Activated naive CD4-positive, alpha-beta T cell treated with anti-CD3 and anti-CD28 coated beads, Interleukin-2, amount 50 U/mL, for 72 hours (primary cell): Measurements from ENCODE around the gene VSNL1. TPM values are rescaled to one million over a fixed set of nuclear protein-coding genes. Genes with fewer than 3 reads are reported as not detected.
A peak's percentile ranks its signal among the peaks of the same experiment; 100 is the strongest.

Experiments used
- ATAC-seq, 2 donors: fragments of 150-1000 bp; cut with Tn5 transposase; 2 replicates each; pipeline ENCODE4 v1.10.0; 2021; ENCODE audit warnings: mild to moderate bottlenecking in 2 of 2, moderate library complexity in 2 of 2
- DNase-seq, 2 donors: peaks; one replicate each; pipeline ENCODE4 v3.0.0; 2021 to 2022; ENCODE audit warnings: low spot score in 2 of 2
- H3K27ac Mint-ChIP-seq, 2 donors: one replicate each; pipeline ENCODE4 v1.8.0; 2022; ENCODE audit warnings: mild to moderate bottlenecking in 2 of 2, mixed read lengths in 2 of 2
- H3K36me3 Mint-ChIP-seq, 2 donors: one replicate each; pipeline ENCODE4 v1.8.0; 2022; ENCODE audit warnings: mixed read lengths in 2 of 2
- H3K9me3 Mint-ChIP-seq, 2 donors: one replicate each; pipeline ENCODE4 v1.8.0; 2022; ENCODE audit warnings: mixed read lengths in 2 of 2
- total RNA-seq, 2 donors: library from RNA; stranded (reverse); gene quantifications; one replicate each; pipeline ENCODE4 v1.2.3, GENCODE V29; 2022

The VSNL1 gene
- total RNA-seq, 2 donors from 2014 or later = not detected

DNA sequence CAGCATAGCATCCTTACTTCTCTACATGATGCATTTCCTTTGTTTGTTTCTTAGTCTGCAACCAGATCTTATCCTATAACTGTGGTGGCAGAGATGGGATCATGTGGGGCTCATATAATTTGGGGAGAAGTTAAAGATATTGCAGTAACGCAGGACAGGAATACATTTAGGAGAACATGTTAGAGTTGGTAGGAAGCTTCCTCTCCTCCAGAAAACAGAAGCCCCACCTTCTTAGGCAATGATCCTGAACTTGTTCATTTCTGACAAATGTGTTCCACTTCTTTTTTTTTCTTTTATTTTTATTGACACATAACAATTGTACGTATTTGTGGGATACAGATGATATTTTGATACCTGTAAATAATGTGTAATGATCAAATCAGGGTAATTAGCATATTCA lies 99.9 kb downstream of the VSNL1 start:
- no peaks in the 10 kb centered on the region for H3K36me3 Mint-ChIP-seq
- H3K27ac Mint-ChIP-seq = no peak overlapping the region
- no peak for ATAC-seq
- peaks cover 0 to 4% of the 10 kb centered on the region in 2 donors for H3K9me3 Mint-ChIP-seq
- no peak for DNase-seq

DNA sequence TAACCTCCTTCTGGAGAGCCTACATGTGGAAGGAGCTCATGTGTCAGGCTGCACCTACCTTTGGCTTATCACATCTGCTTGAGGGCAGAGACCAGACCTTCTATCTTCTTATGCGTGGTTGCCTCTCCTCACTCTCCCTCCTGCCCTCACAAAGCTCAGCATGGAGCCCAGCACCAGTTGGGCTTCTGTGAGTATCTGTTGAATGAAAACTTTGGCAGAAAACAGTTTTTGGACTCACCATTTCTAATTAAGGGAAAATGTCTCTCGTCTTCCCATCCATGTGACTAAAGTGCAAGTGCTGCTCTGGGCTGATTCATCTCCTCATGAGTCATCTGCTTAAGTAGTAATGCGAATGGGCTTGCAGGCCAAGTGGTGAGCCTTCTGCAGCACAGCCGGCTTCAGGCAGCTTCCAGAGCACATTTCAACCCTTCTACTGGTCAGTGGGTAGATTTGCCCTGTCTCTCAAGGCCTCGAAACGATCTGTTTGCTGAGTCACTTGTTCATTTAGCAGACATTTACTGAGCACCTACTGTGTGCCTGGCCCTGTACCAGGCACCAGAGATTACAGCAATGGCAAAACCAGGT lies 102.6 kb downstream of the VSNL1 start:
- DNase-seq (no peak), ATAC-seq (peak; percentile 84 to 87)
- Mint-ChIP-seq H3K27ac (peak overlapping the region; percentile 15 to 92), H3K36me3 (no peaks in the 10 kb centered on the region), H3K9me3 (peaks cover 0 to 4% of the 10 kb centered on the region in 2 donors)

GRCh38 chr2:17644997-17645720 lies 104.7 kb downstream of the VSNL1 start:
- no peak for ATAC-seq
- Mint-ChIP-seq H3K36me3 (no peaks in the 10 kb centered on the region), H3K27ac (no peak overlapping the region), H3K9me3 (peaks cover 0 to 4% of the 10 kb centered on the region in 2 donors)
- DNase-seq = no peak

DNA sequence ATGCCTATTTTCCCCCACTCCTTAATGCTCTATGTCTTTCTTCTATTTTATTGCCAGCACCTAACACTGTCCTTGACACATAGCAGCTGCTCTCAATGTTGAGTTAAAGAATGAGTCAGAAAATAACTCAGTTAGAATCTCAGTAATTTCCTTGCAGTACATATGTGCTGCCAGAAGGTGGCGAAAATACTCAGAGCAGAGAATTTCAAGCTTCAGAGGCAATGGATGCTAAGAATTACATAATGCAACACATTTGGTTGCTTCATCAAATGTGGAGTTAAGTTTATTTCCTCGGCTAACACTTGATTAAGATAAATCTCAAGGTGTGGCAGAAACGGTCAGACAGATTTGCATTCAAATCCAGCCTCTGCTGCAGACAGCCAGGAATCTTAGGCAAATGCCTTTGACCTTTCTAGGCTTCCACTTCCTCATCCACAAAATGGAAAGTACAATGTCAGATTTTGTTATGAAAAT lies 105.6 kb downstream of the VSNL1 start:
- peak in 1 of 2 donors; percentile 60 for DNase-seq
- Mint-ChIP-seq H3K9me3 (peaks cover 0 to 4% of the 10 kb centered on the region in 2 donors), H3K36me3 (no peaks in the 10 kb centered on the region), H3K27ac (no peak overlapping the region)
- peak; percentile 67 to 71 for ATAC-seq

DNA sequence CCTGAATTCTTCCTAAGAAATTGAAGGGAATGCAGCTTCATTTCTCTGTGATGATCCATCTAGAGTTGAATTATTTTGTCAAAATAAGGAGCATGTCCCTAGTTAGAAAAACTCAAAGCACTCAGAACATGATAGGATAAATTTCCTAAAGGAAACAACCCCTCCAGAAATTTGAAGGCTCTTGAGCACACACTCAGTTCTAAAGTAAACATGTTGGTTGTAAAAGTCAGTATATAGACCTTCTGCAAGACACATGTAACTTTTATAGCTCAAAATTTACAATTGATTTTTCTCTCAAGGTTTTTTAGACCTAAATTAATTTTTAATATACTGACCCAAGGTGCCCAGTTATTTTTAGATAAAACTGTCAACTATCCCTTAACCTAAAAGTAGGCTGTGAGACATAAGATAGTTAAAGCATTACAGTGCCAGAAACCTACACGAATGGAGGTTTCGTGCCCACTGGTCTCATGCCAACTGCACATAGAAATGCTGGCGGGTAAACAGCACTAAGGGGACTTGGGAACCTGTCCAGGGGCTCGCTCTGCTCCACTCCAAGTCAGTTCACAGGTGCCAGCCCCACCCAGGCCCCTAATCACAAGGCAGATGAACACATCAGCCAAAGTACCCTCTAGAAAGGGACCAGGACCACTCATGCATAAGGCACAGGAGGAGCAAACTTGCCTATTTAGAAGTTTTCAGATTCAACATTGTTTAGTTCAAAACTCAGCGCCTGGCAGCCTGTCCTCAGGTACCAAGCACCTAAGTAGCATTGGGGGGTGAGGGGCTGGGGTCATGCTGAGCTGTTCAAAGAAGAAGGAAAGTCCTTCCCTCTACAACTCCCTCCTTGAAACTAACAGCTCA lies 106.6 kb downstream of the VSNL1 start:
- no peak for ATAC-seq
- DNase-seq = no peak
- H3K9me3 Mint-ChIP-seq = no peaks in the 10 kb centered on the region
- H3K36me3 Mint-ChIP-seq = no peaks in the 10 kb centered on the region
- H3K27ac Mint-ChIP-seq = no peak overlapping the region

DNA sequence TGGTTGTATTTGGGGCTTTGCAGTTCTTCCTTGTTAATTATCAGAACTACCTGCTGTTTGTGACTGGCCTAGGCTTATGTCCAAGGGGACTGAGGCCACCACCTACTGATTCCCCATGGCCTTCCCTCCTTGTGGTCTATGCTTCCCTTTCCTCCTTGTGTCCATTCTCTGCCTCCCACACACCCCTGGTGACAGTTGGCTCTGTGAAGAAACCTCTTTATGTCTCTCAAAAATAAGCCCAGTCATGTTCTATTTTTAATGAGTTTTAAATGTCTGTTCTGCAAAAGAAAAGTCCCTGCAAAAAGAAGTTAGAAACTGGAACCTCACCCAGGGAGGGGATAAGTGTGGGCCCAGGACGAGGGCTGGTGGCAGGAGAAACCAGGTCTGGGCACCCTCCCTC lies 108.1 kb downstream of the VSNL1 start:
- Mint-ChIP-seq H3K36me3 (no peaks in the 10 kb centered on the region), H3K9me3 (no peaks in the 10 kb centered on the region)

GRCh38 chr2:17649026-17649425 lies 108.5 kb downstream of the VSNL1 start:
- DNase-seq = no peak
- no peak for ATAC-seq
- no peak overlapping the region for H3K27ac Mint-ChIP-seq
- H3K9me3 Mint-ChIP-seq = no peaks in the 10 kb centered on the region
- H3K36me3 Mint-ChIP-seq = no peaks in the 10 kb centered on the region

More for the DNA sequence above, 108.1 kb downstream of the VSNL1 start:
- H3K27ac Mint-ChIP-seq = no peak overlapping the region
- DNase-seq = no peak
- no peak for ATAC-seq

DNA sequence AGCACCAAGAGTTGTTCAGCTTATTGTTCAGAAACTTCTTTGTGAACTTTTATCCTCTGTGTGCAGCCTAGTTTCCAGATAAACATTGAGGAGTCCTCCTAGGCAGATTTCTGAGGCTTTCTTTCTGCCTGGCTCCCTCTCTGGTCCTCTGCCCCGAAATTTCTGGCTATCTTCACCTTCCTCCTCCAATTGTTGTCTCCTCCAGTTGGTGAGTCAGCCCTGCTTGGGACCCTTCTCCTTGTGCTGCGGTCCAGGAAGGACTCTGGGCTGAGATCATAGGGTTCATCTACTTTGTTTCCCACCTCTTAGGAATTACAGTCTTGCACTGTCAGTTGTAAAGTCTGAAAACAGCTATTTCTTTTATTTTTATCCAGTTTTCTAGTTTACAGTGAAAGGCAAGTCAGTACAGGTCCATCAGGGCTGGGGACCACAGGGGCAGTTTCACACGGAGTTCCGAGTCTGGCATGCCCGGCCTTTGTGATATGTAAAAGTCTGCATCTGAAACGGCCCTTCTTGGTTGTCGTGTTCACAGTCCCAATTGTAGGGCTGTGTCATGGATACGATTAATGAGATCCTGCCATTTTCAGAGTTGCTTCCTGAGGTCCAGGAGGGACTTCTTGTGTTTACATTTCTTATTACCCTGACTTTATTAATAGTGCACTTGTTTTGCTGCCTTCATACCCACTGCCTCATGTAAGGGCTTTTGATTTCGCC lies 112.3 kb downstream of the VSNL1 start:
- no peak for DNase-seq
- no peak for ATAC-seq
- H3K36me3 Mint-ChIP-seq = no peaks in the 10 kb centered on the region
- H3K9me3 Mint-ChIP-seq = no peaks in the 10 kb centered on the region
- no peak overlapping the region for H3K27ac Mint-ChIP-seq

GRCh38 chr2:17657759-17658158 lies 117.3 kb downstream of the VSNL1 start:
- no peak overlapping the region for H3K27ac Mint-ChIP-seq
- ATAC-seq = no peak
- H3K36me3 Mint-ChIP-seq = peaks cover 0 to 8% of the 10 kb centered on the region in 2 donors
- no peak for DNase-seq
- no peaks in the 10 kb centered on the region for H3K9me3 Mint-ChIP-seq

DNA sequence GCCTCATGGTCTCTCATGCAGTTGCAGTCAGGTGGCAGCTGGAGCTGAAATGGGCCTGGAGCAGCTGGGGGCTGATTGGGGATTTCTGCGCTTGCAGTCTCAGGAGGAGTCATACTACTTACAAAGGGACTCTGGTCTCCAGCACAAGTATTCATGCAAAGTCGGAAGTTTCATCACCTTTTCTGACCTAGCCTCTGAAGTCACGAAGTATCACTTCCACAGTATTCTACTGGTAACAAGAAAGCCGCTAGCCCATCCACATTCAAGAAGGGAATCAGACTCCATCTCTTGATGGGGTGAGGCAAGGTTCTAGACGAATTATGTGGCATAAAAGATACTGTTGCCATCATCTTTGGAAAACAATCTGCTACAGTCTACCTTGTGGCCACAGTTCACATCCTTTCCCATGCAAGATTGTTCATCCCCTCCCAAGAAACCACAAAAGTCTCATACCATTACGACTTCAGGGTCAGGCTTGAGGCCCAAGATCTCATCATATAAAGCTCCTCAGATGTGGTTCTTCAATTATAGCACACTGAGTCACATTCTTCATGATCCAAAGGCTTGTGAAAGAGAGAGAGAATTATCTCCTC lies 117.9 kb downstream of the VSNL1 start:
- no peaks in the 10 kb centered on the region for H3K9me3 Mint-ChIP-seq

DNA sequence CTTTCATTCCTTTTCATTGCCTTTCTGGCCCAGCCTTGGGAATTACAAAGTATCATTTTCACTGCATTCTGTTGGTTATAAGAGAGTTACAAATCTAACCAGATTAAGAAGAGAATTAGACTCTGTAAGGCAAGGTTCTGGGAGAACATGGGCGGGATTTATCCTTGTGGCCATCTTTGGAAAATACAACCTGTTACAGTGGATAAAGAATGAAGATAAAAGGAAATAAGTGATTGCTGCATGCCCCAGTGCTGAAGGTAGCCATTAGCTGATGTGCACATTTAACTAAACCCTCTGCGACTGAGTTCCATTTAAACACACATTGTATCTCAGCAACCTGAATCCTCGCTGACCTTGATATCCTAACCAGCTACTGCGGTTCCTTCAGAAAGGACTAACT lies 119.7 kb downstream of the VSNL1 start:
- no peak for ATAC-seq
- Mint-ChIP-seq H3K27ac (no peak overlapping the region), H3K9me3 (no peaks in the 10 kb centered on the region), H3K36me3 (peaks cover 5 to 8% of the 10 kb centered on the region in 2 donors)
- no peak for DNase-seq

More for the DNA sequence above, 117.9 kb downstream of the VSNL1 start:
- H3K36me3 Mint-ChIP-seq = peaks cover 4 to 8% of the 10 kb centered on the region in 2 donors
- peak overlapping the region in 1 of 2 donors; percentile 53 for H3K27ac Mint-ChIP-seq
- DNase-seq (peak in 1 of 2 donors; percentile 17), ATAC-seq (peak; percentile 94 to 96)

GRCh38 chr2:17661460-17661859 lies 121.0 kb downstream of the VSNL1 start:
- no peak overlapping the region for H3K27ac Mint-ChIP-seq
- peaks cover 5 to 8% of the 10 kb centered on the region in 2 donors for H3K36me3 Mint-ChIP-seq
- no peaks in the 10 kb centered on the region for H3K9me3 Mint-ChIP-seq
- ATAC-seq = no peak
- DNase-seq = no peak

DNA sequence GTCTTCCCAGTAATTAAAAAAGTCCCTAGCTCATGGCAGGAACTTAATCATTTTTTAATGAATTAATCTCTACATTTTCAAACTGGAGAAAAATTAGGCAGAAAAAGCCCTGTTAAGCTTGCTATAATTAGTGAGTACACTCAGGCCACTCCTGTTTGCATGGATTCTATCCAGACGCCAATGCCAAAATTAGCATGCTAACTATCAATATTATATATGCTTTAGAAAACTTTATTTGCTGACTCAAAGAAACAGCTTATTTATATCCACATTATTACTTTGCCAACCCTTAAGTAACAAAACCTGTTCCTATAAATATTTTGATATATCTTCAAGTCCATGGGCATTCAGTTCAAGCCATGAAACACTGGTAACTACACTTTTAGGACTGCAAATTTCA lies 122.2 kb downstream of the VSNL1 start:
- DNase-seq (no peak), ATAC-seq (no peak)
- Mint-ChIP-seq H3K27ac (no peak overlapping the region), H3K36me3 (peaks cover 5 to 8% of the 10 kb centered on the region in 2 donors), H3K9me3 (no peaks in the 10 kb centered on the region)

DNA sequence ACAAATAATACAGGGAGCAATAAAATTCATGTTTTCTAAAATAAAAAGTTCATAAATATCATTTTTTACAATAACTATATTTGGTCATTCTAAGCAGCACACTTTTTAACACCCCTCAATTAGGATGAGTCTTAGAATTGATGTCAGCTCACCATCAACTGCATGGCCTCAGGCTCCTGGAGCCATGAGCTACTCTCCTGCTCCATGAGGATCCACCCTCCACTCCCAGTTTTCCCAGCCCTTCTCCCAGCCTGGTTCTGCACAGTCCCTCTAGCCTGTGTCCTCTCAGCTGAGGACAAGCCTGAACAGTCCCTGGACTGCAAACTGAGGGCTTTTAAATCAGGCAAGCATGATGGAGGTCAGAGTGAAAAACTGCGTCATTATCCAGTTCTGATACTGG lies 124.0 kb downstream of the VSNL1 start:
- Mint-ChIP-seq H3K27ac (no peak overlapping the region), H3K36me3 (peaks cover 5 to 15% of the 10 kb centered on the region in 2 donors), H3K9me3 (no peaks in the 10 kb centered on the region)
- ATAC-seq = no peak
- no peak for DNase-seq

GRCh38 chr2:17667898-17668297 lies 127.4 kb downstream of the VSNL1 start:
- Mint-ChIP-seq H3K36me3 (peaks cover 0 to 23% of the 10 kb centered on the region in 2 donors), H3K9me3 (no peaks in the 10 kb centered on the region), H3K27ac (no peak overlapping the region)
- no peak for DNase-seq
- ATAC-seq = no peak
